GM23338 (cell line): ENCODE data around the gene CAMTA1. TPM values are rescaled to one million over a fixed set of nuclear protein-coding genes. Genes with fewer than 3 reads are reported as not detected.

ENCODE experiments used
- ATAC-seq: fragments of 200-7000 bp; cut with Tn5 transposase; 3 replicates; pipeline ENCODE4 v1.9.1; 2020
- DNase-seq: peaks from one replicate; pipeline ENCODE4 v3.0.0-alpha.2; 2015; ENCODE audit warnings: low spot score
- H2AFZ ChIP-seq: fragments of 200-600 bp; sonication (generic); 2 replicates; pipeline ENCODE4 v1.8.0; 2016; ENCODE audit warnings: antibody characterized with exemption, mild to moderate bottlenecking, moderate library complexity
- H3F3A ChIP-seq: fragments of 200-600 bp; sonication (generic); replicated peaks from 2 replicates; pipeline ENCODE4 v1.8.0; 2017; ENCODE audit warnings: antibody characterized with exemption, mixed run types, low read depth
- H3K27ac ChIP-seq: fragments of 200-600 bp; sonication (generic); 2 replicates; pipeline ENCODE4 v1.6.1; 2016; ENCODE audit warnings: low read depth
- H3K27me3 ChIP-seq: fragments of 200-600 bp; sonication (generic); 2 replicates; pipeline ENCODE4 v1.8.0; 2016; ENCODE audit warnings: mild to moderate bottlenecking, mixed run types, moderate library complexity; ENCODE audit not compliant: insufficient read depth
- H3K36me3 ChIP-seq: fragments of 200-600 bp; sonication (generic); 2 replicates; pipeline ENCODE4 v1.8.0; 2016; ENCODE audit warnings: mild to moderate bottlenecking; ENCODE audit not compliant: insufficient read depth
- H3K4me1 ChIP-seq: fragments of 200-600 bp; sonication (generic); 2 replicates; pipeline ENCODE4 v1.8.0; 2016; ENCODE audit warnings: mild to moderate bottlenecking, moderate library complexity; ENCODE audit not compliant: insufficient read depth
- H3K4me2 ChIP-seq: fragments of 200-600 bp; sonication (generic); 2 replicates; pipeline ENCODE4 v1.7.1; 2017; ENCODE audit warnings: mixed run types
- H3K4me3 ChIP-seq: fragments of 200-600 bp; sonication (generic); 2 replicates; pipeline ENCODE4 v1.6.1; 2016; ENCODE audit warnings: mixed run types
- H3K79me2 ChIP-seq: fragments of 200-600 bp; sonication (generic); replicated peaks from 2 replicates; pipeline ENCODE4 v1.8.0; 2017; ENCODE audit warnings: mild to moderate bottlenecking; ENCODE audit not compliant: insufficient read depth
- H3K9me2 ChIP-seq: fragments of 200-600 bp; sonication (generic); 2 replicates; pipeline ENCODE4 v1.8.0; 2017; ENCODE audit not compliant: insufficient read depth
- H4K20me1 ChIP-seq: fragments of 200-600 bp; sonication (generic); replicated peaks from 2 replicates; pipeline ENCODE4 v1.8.0; 2017; ENCODE audit warnings: mild to moderate bottlenecking; ENCODE audit not compliant: insufficient read depth
- H3K27ac Mint-ChIP-seq: 2 replicates; pipeline ENCODE4 v1.8.0; 2020; ENCODE audit warnings: inconsistent platforms, mild to moderate bottlenecking, moderate library complexity, mixed read lengths
- H3K27me3 Mint-ChIP-seq: 3 replicates; pipeline ENCODE4 v1.8.0; 2022; ENCODE audit warnings: low read depth, mild to moderate bottlenecking, moderate library complexity, mixed read lengths, inconsistent platforms; ENCODE audit not compliant: insufficient read depth, poor library complexity
- H3K36me3 Mint-ChIP-seq: 3 replicates; pipeline ENCODE4 v1.8.0; 2021; ENCODE audit warnings: low read depth, mild to moderate bottlenecking, inconsistent platforms, moderate library complexity, mixed read lengths
- H3K4me1 Mint-ChIP-seq: 3 replicates; pipeline ENCODE4 v1.8.0; 2020; ENCODE audit warnings: mild to moderate bottlenecking, inconsistent platforms, mixed read lengths
- H3K4me3 Mint-ChIP-seq: 3 replicates; pipeline ENCODE4 v1.8.0; 2021; ENCODE audit warnings: moderate library complexity, mild to moderate bottlenecking, inconsistent platforms, mixed read lengths
- H3K9me3 Mint-ChIP-seq: 3 replicates; pipeline ENCODE4 v1.8.0; 2020; ENCODE audit warnings: moderate library complexity, mild to moderate bottlenecking, inconsistent platforms, mixed read lengths
- polyA plus RNA-seq: library from polyadenylated mRNA; unstranded; fragments of >200 nt; fragmentation: Nextera tagmentation; extraction: Ambion mirVana; gene quantifications from 2 replicates; pipeline ENCODE4 v1.2.1, GENCODE V29; 2016
- total RNA-seq: library from RNA; depleted of rRNA; stranded (reverse); fragments of >200 nt; shearing (Covaris generic); gene quantifications from 2 replicates; pipeline ENCODE4 v1.2.3, GENCODE V29; 2014
- TF ChIP-seq, protein P1 (sequence below): fragments of 250-450 bp; sonication (Bioruptor Pico); IDR thresholded peaks from 2 replicates; pipeline ENCODE4 v1.5.0; 2020; ENCODE audit warnings: mild to moderate bottlenecking, moderate library complexity
- TF ChIP-seq, protein P2 (sequence below), 2 experiments: fragments of 200-600 bp in 1 of 2; sonication (generic) in 1 of 2; conservative IDR thresholded peaks; 2 replicates each; pipeline versions ENCODE4 v1.5.1 to v1.6.1; 2016 to 2017; ENCODE audit warnings: antibody characterized with exemption in 2 of 2, low read depth in 2 of 2, mild to moderate bottlenecking in 2 of 2, moderate library complexity in 1 of 2

Gene CAMTA1
- total and polyA plus RNA-seq, 2 experiments from 2014 or later, result 115 to 519 TPM

DNA sequence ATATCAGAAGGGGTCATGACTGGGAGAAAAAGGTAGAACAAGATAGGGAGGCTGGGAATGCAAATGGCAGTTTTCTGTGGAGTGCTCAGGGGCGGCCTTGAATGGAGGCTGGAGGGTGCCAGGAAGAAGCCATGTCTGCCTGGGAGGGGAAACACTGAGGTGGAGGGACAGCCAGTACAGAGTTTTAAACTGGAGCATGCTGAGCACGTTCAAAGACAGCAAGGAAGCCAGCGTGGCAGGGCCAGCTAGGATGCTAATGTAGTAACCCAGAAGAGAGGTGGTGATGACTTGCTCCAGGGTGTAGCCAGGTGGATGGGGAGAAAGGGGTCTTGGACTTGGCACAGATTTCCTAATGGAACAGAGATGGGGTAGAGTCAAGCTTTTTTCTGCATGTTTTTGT, 540.0 kb downstream of the CAMTA1 start (continued):
- TF ChIP-seq, protein P1, sequence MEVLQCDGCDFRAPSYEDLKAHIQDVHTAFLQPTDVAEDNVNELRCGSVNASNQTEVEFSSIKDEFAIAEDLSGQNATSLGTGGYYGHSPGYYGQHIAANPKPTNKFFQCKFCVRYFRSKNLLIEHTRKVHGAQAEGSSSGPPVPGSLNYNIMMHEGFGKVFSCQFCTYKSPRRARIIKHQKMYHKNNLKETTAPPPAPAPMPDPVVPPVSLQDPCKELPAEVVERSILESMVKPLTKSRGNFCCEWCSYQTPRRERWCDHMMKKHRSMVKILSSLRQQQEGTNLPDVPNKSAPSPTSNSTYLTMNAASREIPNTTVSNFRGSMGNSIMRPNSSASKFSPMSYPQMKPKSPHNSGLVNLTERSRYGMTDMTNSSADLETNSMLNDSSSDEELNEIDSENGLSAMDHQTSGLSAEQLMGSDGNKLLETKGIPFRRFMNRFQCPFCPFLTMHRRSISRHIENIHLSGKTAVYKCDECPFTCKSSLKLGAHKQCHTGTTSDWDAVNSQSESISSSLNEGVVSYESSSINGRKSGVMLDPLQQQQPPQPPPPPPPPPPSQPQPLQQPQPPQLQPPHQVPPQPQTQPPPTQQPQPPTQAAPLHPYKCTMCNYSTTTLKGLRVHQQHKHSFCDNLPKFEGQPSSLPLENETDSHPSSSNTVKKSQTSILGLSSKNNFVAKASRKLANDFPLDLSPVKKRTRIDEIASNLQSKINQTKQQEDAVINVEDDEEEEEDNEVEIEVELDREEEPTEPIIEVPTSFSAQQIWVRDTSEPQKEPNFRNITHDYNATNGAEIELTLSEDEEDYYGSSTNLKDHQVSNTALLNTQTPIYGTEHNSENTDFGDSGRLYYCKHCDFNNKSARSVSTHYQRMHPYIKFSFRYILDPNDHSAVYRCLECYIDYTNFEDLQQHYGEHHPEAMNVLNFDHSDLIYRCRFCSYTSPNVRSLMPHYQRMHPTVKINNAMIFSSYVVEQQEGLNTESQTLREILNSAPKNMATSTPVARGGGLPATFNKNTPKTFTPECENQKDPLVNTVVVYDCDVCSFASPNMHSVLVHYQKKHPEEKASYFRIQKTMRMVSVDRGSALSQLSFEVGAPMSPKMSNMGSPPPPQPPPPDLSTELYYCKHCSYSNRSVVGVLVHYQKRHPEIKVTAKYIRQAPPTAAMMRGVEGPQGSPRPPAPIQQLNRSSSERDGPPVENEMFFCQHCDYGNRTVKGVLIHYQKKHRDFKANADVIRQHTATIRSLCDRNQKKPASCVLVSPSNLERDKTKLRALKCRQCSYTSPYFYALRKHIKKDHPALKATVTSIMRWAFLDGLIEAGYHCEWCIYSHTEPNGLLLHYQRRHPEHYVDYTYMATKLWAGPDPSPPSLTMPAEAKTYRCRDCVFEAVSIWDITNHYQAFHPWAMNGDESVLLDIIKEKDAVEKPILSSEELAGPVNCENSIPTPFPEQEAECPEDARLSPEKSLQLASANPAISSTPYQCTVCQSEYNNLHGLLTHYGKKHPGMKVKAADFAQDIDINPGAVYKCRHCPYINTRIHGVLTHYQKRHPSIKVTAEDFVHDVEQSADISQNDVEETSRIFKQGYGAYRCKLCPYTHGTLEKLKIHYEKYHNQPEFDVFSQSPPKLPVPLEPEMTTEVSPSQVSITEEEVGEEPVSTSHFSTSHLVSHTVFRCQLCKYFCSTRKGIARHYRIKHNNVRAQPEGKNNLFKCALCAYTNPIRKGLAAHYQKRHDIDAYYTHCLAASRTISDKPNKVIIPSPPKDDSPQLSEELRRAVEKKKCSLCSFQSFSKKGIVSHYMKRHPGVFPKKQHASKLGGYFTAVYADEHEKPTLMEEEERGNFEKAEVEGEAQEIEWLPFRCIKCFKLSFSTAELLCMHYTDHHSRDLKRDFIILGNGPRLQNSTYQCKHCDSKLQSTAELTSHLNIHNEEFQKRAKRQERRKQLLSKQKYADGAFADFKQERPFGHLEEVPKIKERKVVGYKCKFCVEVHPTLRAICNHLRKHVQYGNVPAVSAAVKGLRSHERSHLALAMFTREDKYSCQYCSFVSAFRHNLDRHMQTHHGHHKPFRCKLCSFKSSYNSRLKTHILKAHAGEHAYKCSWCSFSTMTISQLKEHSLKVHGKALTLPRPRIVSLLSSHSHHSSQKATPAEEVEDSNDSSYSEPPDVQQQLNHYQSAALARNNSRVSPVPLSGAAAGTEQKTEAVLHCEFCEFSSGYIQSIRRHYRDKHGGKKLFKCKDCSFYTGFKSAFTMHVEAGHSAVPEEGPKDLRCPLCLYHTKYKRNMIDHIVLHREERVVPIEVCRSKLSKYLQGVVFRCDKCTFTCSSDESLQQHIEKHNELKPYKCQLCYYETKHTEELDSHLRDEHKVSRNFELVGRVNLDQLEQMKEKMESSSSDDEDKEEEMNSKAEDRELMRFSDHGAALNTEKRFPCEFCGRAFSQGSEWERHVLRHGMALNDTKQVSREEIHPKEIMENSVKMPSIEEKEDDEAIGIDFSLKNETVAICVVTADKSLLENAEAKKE (CRISPR knock-in tag), result no peak

DNA sequence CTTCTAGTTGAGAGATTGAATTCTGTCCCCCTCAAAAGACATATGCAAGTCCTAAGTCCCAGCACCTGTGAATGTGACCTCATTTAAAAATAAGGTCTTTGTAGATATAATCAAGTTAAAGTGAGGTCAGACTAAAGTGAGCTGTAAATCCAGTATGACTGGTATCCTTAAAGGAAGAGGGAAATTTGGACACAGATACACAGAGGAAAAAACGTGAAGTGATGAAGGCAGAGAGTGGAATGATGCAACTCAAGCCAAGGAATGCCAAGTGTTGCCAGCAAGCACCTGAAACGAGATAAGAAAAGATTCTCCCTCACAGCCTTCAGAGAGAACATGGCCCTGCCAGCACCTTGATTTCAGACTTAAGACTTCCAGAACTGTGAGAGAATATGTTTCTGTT, 541.1 kb downstream of the CAMTA1 start:
- Mint-ChIP-seq H3K4me1 (no peaks in the 10 kb centered on the region), H3K27ac (no peak overlapping the region), H3K9me3 (peaks cover 22% of the 10 kb centered on the region), H3K4me3 (no peak overlapping the region), H3K27me3 (peaks cover 5% of the 10 kb centered on the region), H3K36me3 (0 out of 3 replicates have a peak, but pooled peaks cover 6% of the 10 kb centered on the region)
- Histone ChIP-seq H3K36me3 (no peaks in the 10 kb centered on the region), H3K4me1 (no peaks in the 10 kb centered on the region), H2AFZ (no peak overlapping the region), H3K9me2 (no peaks in the 10 kb centered on the region; the same call in 1 of the 2 replicates), H4K20me1 (no peaks in the 10 kb centered on the region), H3K4me2 (no peak overlapping the region), H3F3A (no peaks in the 10 kb centered on the region), H3K27me3 (no peaks in the 10 kb centered on the region), H3K79me2 (no peaks in the 10 kb centered on the region), H3K27ac (no peak overlapping the region), H3K4me3 (no peak overlapping the region)
- DNase-seq (no peak), ATAC-seq (no peak)
- TF ChIP-seq, protein P2, sequence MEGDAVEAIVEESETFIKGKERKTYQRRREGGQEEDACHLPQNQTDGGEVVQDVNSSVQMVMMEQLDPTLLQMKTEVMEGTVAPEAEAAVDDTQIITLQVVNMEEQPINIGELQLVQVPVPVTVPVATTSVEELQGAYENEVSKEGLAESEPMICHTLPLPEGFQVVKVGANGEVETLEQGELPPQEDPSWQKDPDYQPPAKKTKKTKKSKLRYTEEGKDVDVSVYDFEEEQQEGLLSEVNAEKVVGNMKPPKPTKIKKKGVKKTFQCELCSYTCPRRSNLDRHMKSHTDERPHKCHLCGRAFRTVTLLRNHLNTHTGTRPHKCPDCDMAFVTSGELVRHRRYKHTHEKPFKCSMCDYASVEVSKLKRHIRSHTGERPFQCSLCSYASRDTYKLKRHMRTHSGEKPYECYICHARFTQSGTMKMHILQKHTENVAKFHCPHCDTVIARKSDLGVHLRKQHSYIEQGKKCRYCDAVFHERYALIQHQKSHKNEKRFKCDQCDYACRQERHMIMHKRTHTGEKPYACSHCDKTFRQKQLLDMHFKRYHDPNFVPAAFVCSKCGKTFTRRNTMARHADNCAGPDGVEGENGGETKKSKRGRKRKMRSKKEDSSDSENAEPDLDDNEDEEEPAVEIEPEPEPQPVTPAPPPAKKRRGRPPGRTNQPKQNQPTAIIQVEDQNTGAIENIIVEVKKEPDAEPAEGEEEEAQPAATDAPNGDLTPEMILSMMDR (conservative IDR thresholded peaks at IDR 0.05; ENCODE audit: low read depth in 2 of 2), result no peak
- TF ChIP-seq, protein P1 (CRISPR knock-in tag), result no peak
